ENCODE results near the gene TFDP2.

GRCh38 chr3:141929341-141929995 is 219.9 kb downstream of the TFDP2 start:
- TF ChIP-seq RAD21 (IDR thresholded peaks at IDR 0.05; ENCODE audit: low read depth) (no peak), MAX (IDR thresholded peaks at IDR 0.05) (no peak), EP300 (IDR thresholded peaks at IDR 0.05; ENCODE audit: borderline replicate concordance) (no peak), EGR1 (IDR thresholded peaks at IDR 0.05) (no peak), TEAD4 (IDR thresholded peaks at IDR 0.05) (no peak), USF1 (IDR thresholded peaks at IDR 0.05) (no peak), REST (IDR thresholded peaks at IDR 0.05; ENCODE audit: low read depth) (no peak), CREB1 (IDR thresholded peaks at IDR 0.05; ENCODE audit: low read depth) (no peak), TAF1 (IDR thresholded peaks at IDR 0.05; ENCODE audit: low read depth) (no peak), CEBPB (IDR thresholded peaks at IDR 0.05) (no peak), ZBTB7A (IDR thresholded peaks at IDR 0.05; ENCODE audit: low read depth) (no peak)
